HG03571 (cell line): ENCODE results near the gene HSD17B10.
"Not testable (repeated sequence)": the region's sequence is repeated elsewhere in the genome, so short reads cannot be mapped to it uniquely, and the experiment has no call there.

Source experiments
- ATAC-seq: cut with Tn5 transposase; IDR thresholded peaks from one replicate; pipeline ENCODE4 v1.9.1; 2021; ENCODE audit not compliant: unreplicated experiment

Gene HSD17B10

GRCh38 chrX:53433651-53434639 is at the start of gene HSD17B10:
HSD17B10 (minus strand) TSS chrX:53434370; CDS start chrX:53434345, 25 bp downstream.
- ATAC-seq: peak; percentile 95

GRCh38 chrX:53483416-53483815 is 49.2 kb upstream of the HSD17B10 start:
- ATAC-seq: no peak

- ATAC-seq: no peak
Observed at GRCh38 chrX:53481816-53482465, 47.8 kb upstream of the HSD17B10 start.

GRCh38 chrX:53481093-53481492 is 46.9 kb upstream of the HSD17B10 start:
- no peak for ATAC-seq

GRCh38 chrX:53479301-53479700 is 45.1 kb upstream of the HSD17B10 start:
- no peak for ATAC-seq

GRCh38 chrX:53476371-53476770 is 42.2 kb upstream of the HSD17B10 start:
- ATAC-seq: no peak

- ATAC-seq: no peak
Observed at GRCh38 chrX:53474707-53475106, 40.5 kb upstream of the HSD17B10 start.

GRCh38 chrX:53471346-53471745 is 37.2 kb upstream of the HSD17B10 start:
- no peak for ATAC-seq

- ATAC-seq: not testable (repeated sequence)
Observed at GRCh38 chrX:53468659-53469058, 34.5 kb upstream of the HSD17B10 start.

- ATAC-seq: no peak
Observed at GRCh38 chrX:53458082-53458481, 23.9 kb upstream of the HSD17B10 start.

GRCh38 chrX:53456254-53456653 is 22.1 kb upstream of the HSD17B10 start:
- ATAC-seq: no peak

- no peak for ATAC-seq
Observed at GRCh38 chrX:53452812-53453211, 18.6 kb upstream of the HSD17B10 start.

GRCh38 chrX:53449632-53450031 is 15.5 kb upstream of the HSD17B10 start:
- ATAC-seq: no peak

GRCh38 chrX:53447441-53447840 is 13.3 kb upstream of the HSD17B10 start:
- no peak for ATAC-seq

GRCh38 chrX:53445977-53446376 is 11.8 kb upstream of the HSD17B10 start:
- no peak for ATAC-seq

- no peak for ATAC-seq
Observed at GRCh38 chrX:53442322-53442631, 8.1 kb upstream of the HSD17B10 start.

GRCh38 chrX:53441531-53442321 is 7.6 kb upstream of the HSD17B10 start:
- peak; percentile 73 for ATAC-seq

- no peak for ATAC-seq
Observed at GRCh38 chrX:53440621-53441517, 6.7 kb upstream of the HSD17B10 start.

GRCh38 chrX:53440101-53440500 is 5.9 kb upstream of the HSD17B10 start:
- no peak for ATAC-seq

- no peak for ATAC-seq
Observed at GRCh38 chrX:53438832-53439230, 4.7 kb upstream of the HSD17B10 start.
